Activated gamma-delta T cell treated with Interleukin-2 at 50 U/mL for 16 hours (primary cell): ENCODE results near the gene CROCC.
"Not testable (repeated sequence)": the region's sequence is repeated elsewhere in the genome, so short reads cannot be mapped to it uniquely, and the experiment has no call there.

Source experiments
- DNase-seq: peaks from one replicate; pipeline ENCODE4 v3.0.0-alpha.2; 2020

CROCC gene

GRCh38 chr1:16918936-16919665 lies 2.6 kb upstream of the CROCC start:
- not testable (repeated sequence) for DNase-seq

GRCh38 chr1:16920951-16921350 lies 780 bp upstream of the CROCC start:
- no peak for DNase-seq

GRCh38 chr1:16922466-16922865 lies 735 bp downstream of the CROCC start:
- DNase-seq, result no peak

- DNase-seq, result no peak
Observed at GRCh38 chr1:16922885-16923431, 1.2 kb downstream of the CROCC start.

- DNase-seq, result no peak
Observed at GRCh38 chr1:16924216-16924918, 2.6 kb downstream of the CROCC start.

- DNase-seq, result no peak
Observed at GRCh38 chr1:16924919-16925477, 3.3 kb downstream of the CROCC start.

- DNase-seq, result no peak
Observed at GRCh38 chr1:16925635-16926490, 4.1 kb downstream of the CROCC start.

GRCh38 chr1:16926491-16927073 lies 4.9 kb downstream of the CROCC start:
- DNase-seq, result no peak

GRCh38 chr1:16927256-16927655 lies 5.5 kb downstream of the CROCC start:
- no peak for DNase-seq

GRCh38 chr1:16927711-16928485 lies 6.2 kb downstream of the CROCC start:
- no peak for DNase-seq

- DNase-seq, result not testable (repeated sequence)
Observed at GRCh38 chr1:16929146-16930041, 7.7 kb downstream of the CROCC start.

- DNase-seq, result not testable (repeated sequence)
Observed at GRCh38 chr1:16931206-16931934, 9.6 kb downstream of the CROCC start.

- DNase-seq, result not testable (repeated sequence)
Observed at GRCh38 chr1:16933945-16934344, 12.2 kb downstream of the CROCC start.

- DNase-seq, result not testable (repeated sequence)
Observed at GRCh38 chr1:16936580-16936979, 14.8 kb downstream of the CROCC start.

- DNase-seq, result no peak
Observed at GRCh38 chr1:16938351-16939321, 16.9 kb downstream of the CROCC start.

GRCh38 chr1:16939386-16940180 lies 17.9 kb downstream of the CROCC start:
- not testable (repeated sequence) for DNase-seq

- no peak for DNase-seq
Observed at GRCh38 chr1:16944038-16944437, 22.3 kb downstream of the CROCC start.

- not testable (repeated sequence) for DNase-seq
Observed at GRCh38 chr1:16945512-16945911, 23.8 kb downstream of the CROCC start.
